Spleen (tissue), 11 donors: ENCODE data around the gene LRRC56. TPM values are rescaled to one million over a fixed set of nuclear protein-coding genes. Genes with fewer than 3 reads are reported as not detected.
A peak's percentile ranks its signal among the peaks of the same experiment; 100 is the strongest.

Experiments
- DNase-seq: peaks from one replicate; pipeline ENCODE4 v3.0.0-alpha.2; 2020
- H3K27ac ChIP-seq, 8 donors: fragments of 200-600 bp; sonication (generic) in 7 of 8; 1 replicate in 4 of 8; 2 replicates in 4 of 8; pipeline versions ENCODE4 v1.5.0 to v1.8.0; 2016 to 2021; ENCODE audit warnings: inconsistent platforms in 4 of 8, mild to moderate bottlenecking in 4 of 8, moderate library complexity in 1 of 8
- H3K27me3 ChIP-seq, 7 donors: fragments of 200-600 bp; sonication (generic) in 6 of 7; replicated peaks in 1 of 7; 1 replicate in 4 of 7; 2 replicates in 3 of 7; pipeline versions ENCODE4 v1.5.0 to v1.8.0; 2016 to 2021; ENCODE audit warnings: inconsistent platforms in 3 of 7, mild to moderate bottlenecking in 1 of 7
- H3K36me3 ChIP-seq, 6 donors: fragments of 200-600 bp; sonication (generic) in 5 of 6; 1 replicate in 4 of 6; 2 replicates in 2 of 6; pipeline versions ENCODE4 v1.5.0 to v1.8.0; 2016 to 2021; ENCODE audit warnings: inconsistent platforms in 2 of 6
- H3K4me1 ChIP-seq, 6 donors: fragments of 200-600 bp; sonication (generic) in 5 of 6; 1 replicate in 3 of 6; 2 replicates in 3 of 6; pipeline versions ENCODE4 v1.5.0 to v1.8.0; 2016 to 2021; ENCODE audit warnings: inconsistent platforms in 3 of 6
- H3K4me3 ChIP-seq, 8 donors: fragments of 200-600 bp; sonication (generic) in 7 of 8; 1 replicate in 4 of 8; 2 replicates in 4 of 8; pipeline versions ENCODE4 v1.5.0 to v1.8.0; 2016 to 2021; ENCODE audit warnings: inconsistent platforms in 4 of 8, mild to moderate bottlenecking in 4 of 8, moderate library complexity in 2 of 8
- H3K9me3 ChIP-seq, 8 donors: fragments of 200-600 bp; sonication (generic) in 7 of 8; 1 replicate in 4 of 8; 2 replicates in 4 of 8; pipeline versions ENCODE4 v1.5.0 to v1.8.0; 2016 to 2021; ENCODE audit warnings: inconsistent platforms in 4 of 8
- POLR2A ChIP-seq, 3 donors: fragments of 450-650 bp; IDR thresholded peaks; one replicate each; pipeline ENCODE4 v1.5.1; 2017; ENCODE audit warnings: antibody characterized with exemption in 3 of 3, mild to moderate bottlenecking in 1 of 3
- POLR2AphosphoS5 ChIP-seq, 3 donors: sonication (generic); formaldehyde crosslinking; IDR thresholded peaks; one replicate each; pipeline ENCODE4 v1.5.1; 2017; ENCODE audit warnings: antibody characterized with exemption in 3 of 3
- WGBS, 5 donors: extraction: QIAGEN DNeasy Blood & Tissue Kit in 3 of 5; methylation state at CpG; one replicate each; pipeline versions ENCODE4 v1.1.5 to v1.1.7; 2013 to 2018; 5-methylcytosine and 5-hydroxymethylcytosine counted together
- intact Hi-C: fragments of 100-400 bp; cut with DNase I; formaldehyde crosslinking; loops from one replicate; pipeline ENCODE4 v1.15.0; 2023; ENCODE audit warnings: low total_unique reads
- microRNA-seq, 3 donors: library from miRNA; unstranded; fragments of <30 nt; microRNA quantifications; one replicate each; pipeline versions ENCODE4 to v1.1.0, GENCODE V29; 2019 to 2020
- polyA plus RNA-seq, 3 donors: library from polyadenylated mRNA; stranded (reverse); fragments of 200-250 nt; gene quantifications; one replicate each; pipeline ENCODE4 v1.2.1, GENCODE V29; 2013
- small RNA-seq, 4 donors: library from RNA; depleted of rRNA; stranded (forward); fragments of <200 nt; gene quantifications; one replicate each; pipeline ENCODE3, GENCODE V24; 2016
- total RNA-seq, 7 donors: library from RNA; depleted of rRNA in 3 of 7; stranded (reverse); fragments of >200 nt in 3 of 7; fragmentation: NEBNext Ultra II Directional in 4 of 7; extraction: Animal tissue kit (Norgen Biotek cat#: 25700) in 4 of 7; gene quantifications; one replicate each; pipeline versions ENCODE4 v1.1.0 to v1.2.1, GENCODE V29; 2016 to 2021
- TF ChIP-seq, protein P1 (sequence below), 11 experiments: fragments of 200-600 bp in 7 of 11; fragments of 450-650 bp in 4 of 11; sonication (generic) in 4 of 11; IDR thresholded peaks in 8 of 11; conservative IDR thresholded peaks in 3 of 11; 1 replicate in 7 of 11; 2 replicates in 4 of 11; pipeline versions ENCODE4 v1.4.0 to v1.8.0; 2016 to 2021; ENCODE audit warnings: antibody characterized with exemption in 11 of 11, inconsistent platforms in 4 of 11, mild to moderate bottlenecking in 1 of 11
- donor health status: healthy with polysubstance abuse.
- donor health status: DM: no; HTN: no; CAD: no; lungs with moderate emphysema.
- donor health status: DM: no; HTN: no; CAD: no.
- donor health status: Bipolar disorder and iron deficiency.
- donor health status: healthy.
- donor health status: DM: no; HTN: no; CAD: no.
- donor health status: DM: yes; HTN: yes; CAD: no.

LRRC56 gene
- total and polyA plus RNA-seq, 10 donors = 1.0 to 4.6 (median 2.3) TPM

GRCh38 chr11:601573-602245, 64.4 kb downstream of the LRRC56 start:
- Histone ChIP-seq H3K27me3 (no peaks in the 10 kb centered on the region), H3K9me3 (no peaks in the 10 kb centered on the region), H3K4me1 (no peaks in the 10 kb centered on the region), H3K4me3 (no peak overlapping the region), H3K36me3 (peaks cover 0 to 100% (median 97%) of the 10 kb centered on the region in 6 donors), H3K27ac (no peak overlapping the region)
- 93 to 97% (median 94%) methylated on average over 23 of the region's 23 CpGs for WGBS, 5 donors
- intact Hi-C loops = no loop called here
- DNase-seq = no peak
- TF ChIP-seq POLR2AphosphoS5 (IDR thresholded peaks at IDR 0.05) = peak in 2 of 3 donors; percentile 19 to 55
- TF ChIP-seq, protein P1, sequence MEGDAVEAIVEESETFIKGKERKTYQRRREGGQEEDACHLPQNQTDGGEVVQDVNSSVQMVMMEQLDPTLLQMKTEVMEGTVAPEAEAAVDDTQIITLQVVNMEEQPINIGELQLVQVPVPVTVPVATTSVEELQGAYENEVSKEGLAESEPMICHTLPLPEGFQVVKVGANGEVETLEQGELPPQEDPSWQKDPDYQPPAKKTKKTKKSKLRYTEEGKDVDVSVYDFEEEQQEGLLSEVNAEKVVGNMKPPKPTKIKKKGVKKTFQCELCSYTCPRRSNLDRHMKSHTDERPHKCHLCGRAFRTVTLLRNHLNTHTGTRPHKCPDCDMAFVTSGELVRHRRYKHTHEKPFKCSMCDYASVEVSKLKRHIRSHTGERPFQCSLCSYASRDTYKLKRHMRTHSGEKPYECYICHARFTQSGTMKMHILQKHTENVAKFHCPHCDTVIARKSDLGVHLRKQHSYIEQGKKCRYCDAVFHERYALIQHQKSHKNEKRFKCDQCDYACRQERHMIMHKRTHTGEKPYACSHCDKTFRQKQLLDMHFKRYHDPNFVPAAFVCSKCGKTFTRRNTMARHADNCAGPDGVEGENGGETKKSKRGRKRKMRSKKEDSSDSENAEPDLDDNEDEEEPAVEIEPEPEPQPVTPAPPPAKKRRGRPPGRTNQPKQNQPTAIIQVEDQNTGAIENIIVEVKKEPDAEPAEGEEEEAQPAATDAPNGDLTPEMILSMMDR (IDR thresholded peaks at IDR 0.05 in 8 of 11, conservative IDR thresholded peaks at IDR 0.05 in 3 of 11) = no peak

DNA sequence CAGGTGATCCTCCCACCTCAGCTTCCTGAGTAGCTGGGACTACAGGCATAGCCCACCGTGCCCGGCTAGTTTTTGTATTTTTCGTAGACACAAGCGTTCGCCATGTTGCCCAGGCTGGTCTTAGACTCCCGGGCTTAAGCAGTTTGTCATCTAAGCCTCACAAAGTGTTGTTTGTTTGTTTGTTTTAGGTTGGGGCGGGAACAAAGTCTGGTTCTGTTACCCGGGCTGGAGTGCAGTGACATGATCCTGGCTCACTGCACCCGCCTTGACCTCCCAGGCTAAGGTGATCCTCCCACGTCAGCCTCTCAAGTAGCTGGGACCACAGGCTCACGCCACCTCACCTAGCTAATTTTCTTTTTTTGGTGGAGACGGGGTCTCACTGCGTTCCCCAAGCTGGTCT, 65.8 kb downstream of the LRRC56 start:
- no peak for DNase-seq
- Histone ChIP-seq H3K9me3 (no peaks in the 10 kb centered on the region), H3K36me3 (peaks cover 0 to 100% (median 97%) of the 10 kb centered on the region in 6 donors), H3K27ac (no peak overlapping the region), H3K4me3 (no peak overlapping the region), H3K27me3 (no peaks in the 10 kb centered on the region), H3K4me1 (peaks cover 0 to 8% (median 3%) of the 10 kb centered on the region in 6 donors)
- TF ChIP-seq POLR2A (IDR thresholded peaks at IDR 0.05) (no peak), POLR2AphosphoS5 (IDR thresholded peaks at IDR 0.05) (no peak)
- TF ChIP-seq, protein P1 (IDR thresholded peaks at IDR 0.05 in 8 of 11, conservative IDR thresholded peaks at IDR 0.05 in 3 of 11) = no peak
- intact Hi-C loops = no loop called here
- 91 to 96% (median 94%) methylated on average over 13 of the region's 13 CpGs for WGBS, 5 donors

Small RNAs within 50 kb of the gene (microRNA-seq; reads per million reads assigned to microRNA genes)
- 28.0 to 146 (median 54.6) reads per million in 3 donors for gene MIR210

Small RNAs within 50 kb of the gene (small RNA-seq; reads per million reads assigned to genes)
- 0.27 to 0.69 (median 0.48) reads per million in 4 donors for gene MIR210

Other genes with a start within 250 kb of the LRRC56 start
- gene PGGHG, start 248.4 kb upstream of the LRRC56 start, total RNA-seq = 100 to 1,000 TPM in 6 of 7 donors, 10 to 100 TPM in 1; 53.4 to 182 (median 128) TPM
- 100 to 1,000 TPM; 127 to 250 (median 134) TPM for gene PGGHG, start 248.4 kb upstream of the LRRC56 start, polyA plus RNA-seq
- not detected for gene IFITM5, start 238.0 kb upstream of the LRRC56 start, total RNA-seq
- not detected for gene IFITM5, start 238.0 kb upstream of the LRRC56 start, polyA plus RNA-seq
- gene IFITM2, start 229.7 kb upstream of the LRRC56 start, total RNA-seq = 1,000 to 10,000 TPM in 4 of 7 donors, 100 to 1,000 TPM in 3; 507 to 1,635 (median 1,062) TPM
- gene IFITM2, start 229.7 kb upstream of the LRRC56 start, polyA plus RNA-seq = 1,000 to 10,000 TPM in 1 of 3 donors, 100 to 1,000 TPM in 2; 680 to 1,006 (median 885) TPM
- gene IFITM1, start 223.5 kb upstream of the LRRC56 start, total RNA-seq = 100 to 1,000 TPM; 333 to 670 (median 510) TPM
- 100 to 1,000 TPM; 314 to 496 (median 327) TPM for gene IFITM1, start 223.5 kb upstream of the LRRC56 start, polyA plus RNA-seq
- 100 to 1,000 TPM; 314 to 942 (median 472) TPM for gene IFITM3, start 216.7 kb upstream of the LRRC56 start, total RNA-seq
- gene IFITM3, start 216.7 kb upstream of the LRRC56 start, polyA plus RNA-seq = 100 to 1,000 TPM; 391 to 618 (median 599) TPM
- gene B4GALNT4, start 168.0 kb upstream of the LRRC56 start, total RNA-seq = 1 to 10 TPM in 1 of 7 donors, under 1 TPM in 4, not detected in 2; 0.17 to 1.1 (median 0.67) TPM
- gene B4GALNT4, start 168.0 kb upstream of the LRRC56 start, polyA plus RNA-seq = 1 to 10 TPM; 1.6 to 5.2 (median 3.5) TPM
- 1 to 10 TPM in 1 of 7 donors, under 1 TPM in 2, not detected in 4; 0.40 to 2.8 (median 0.59) TPM for gene PKP3, start 143.3 kb upstream of the LRRC56 start, total RNA-seq
- under 1 TPM; 0.09 to 0.48 (median 0.21) TPM for gene PKP3, start 143.3 kb upstream of the LRRC56 start, polyA plus RNA-seq
- 100 to 1,000 TPM in 2 of 7 donors, 10 to 100 TPM in 5; 67.9 to 118 (median 90.9) TPM for gene SIGIRR, start 122.5 kb upstream of the LRRC56 start, total RNA-seq
- 100 to 1,000 TPM in 2 of 3 donors, 10 to 100 TPM in 1; 95.9 to 194 (median 161) TPM for gene SIGIRR, start 122.5 kb upstream of the LRRC56 start, polyA plus RNA-seq
- 10 to 100 TPM; 10.2 to 34.5 (median 25.9) TPM for gene ANO9, start 95.5 kb upstream of the LRRC56 start, total RNA-seq
- 10 to 100 TPM; 32.7 to 53.8 (median 50.3) TPM for gene ANO9, start 95.5 kb upstream of the LRRC56 start, polyA plus RNA-seq
- gene PTDSS2, start 87.2 kb upstream of the LRRC56 start, total RNA-seq = 10 to 100 TPM; 24.6 to 40.7 (median 29.4) TPM
- gene PTDSS2, start 87.2 kb upstream of the LRRC56 start, polyA plus RNA-seq = 10 to 100 TPM; 11.0 to 26.6 (median 14.9) TPM
- gene RNH1, start 30.3 kb upstream of the LRRC56 start, total RNA-seq = 100 to 1,000 TPM; 133 to 159 (median 147) TPM
- 100 to 1,000 TPM in 1 of 3 donors, 10 to 100 TPM in 2; 72.8 to 143 (median 83.8) TPM for gene RNH1, start 30.3 kb upstream of the LRRC56 start, polyA plus RNA-seq
- 10 to 100 TPM; 16.6 to 33.6 (median 30.3) TPM for gene HRAS, start 2.0 kb upstream of the LRRC56 start, total RNA-seq
- 10 to 100 TPM; 70.0 to 90.9 (median 90.7) TPM for gene HRAS, start 2.0 kb upstream of the LRRC56 start, polyA plus RNA-seq
- 10 to 100 TPM in 1 of 7 donors, 1 to 10 TPM in 6; 3.9 to 10.1 (median 6.3) TPM for gene LMNTD2, start 23.2 kb downstream of the LRRC56 start, total RNA-seq
- gene LMNTD2, start 23.2 kb downstream of the LRRC56 start, polyA plus RNA-seq = 1 to 10 TPM; 5.0 to 8.3 (median 5.1) TPM
- 10 to 100 TPM in 6 of 7 donors, 1 to 10 TPM in 1; 8.3 to 39.6 (median 20.4) TPM for gene RASSF7, start 23.4 kb downstream of the LRRC56 start, total RNA-seq
- gene RASSF7, start 23.4 kb downstream of the LRRC56 start, polyA plus RNA-seq = 10 to 100 TPM; 29.7 to 34.5 (median 30.7) TPM
- 10 to 100 TPM; 24.2 to 41.5 (median 33.2) TPM for gene PHRF1, start 38.9 kb downstream of the LRRC56 start, total RNA-seq
- 10 to 100 TPM in 1 of 3 donors, 1 to 10 TPM in 2; 7.3 to 27.6 (median 8.4) TPM for gene PHRF1, start 38.9 kb downstream of the LRRC56 start, polyA plus RNA-seq
- 10 to 100 TPM; 53.0 to 88.8 (median 85.3) TPM for gene IRF7, start 78.4 kb downstream of the LRRC56 start, total RNA-seq
- 10 to 100 TPM; 52.3 to 99.1 (median 73.9) TPM for gene IRF7, start 78.4 kb downstream of the LRRC56 start, polyA plus RNA-seq
- not detected for gene CDHR5, start 87.4 kb downstream of the LRRC56 start, total RNA-seq
- gene CDHR5, start 87.4 kb downstream of the LRRC56 start, polyA plus RNA-seq = under 1 TPM; 0.02 to 0.16 (median 0.03) TPM
- 1 to 10 TPM in 4 of 7 donors, not detected in 3; 1.2 to 3.8 (median 2.8) TPM for gene SCT, start 89.7 kb downstream of the LRRC56 start, total RNA-seq
- gene SCT, start 89.7 kb downstream of the LRRC56 start, polyA plus RNA-seq = 1 to 10 TPM; 1.1 to 1.7 (median 1.5) TPM
- under 1 TPM in 4 of 7 donors, not detected in 3; 0.44 to 0.86 (median 0.60) TPM for gene DRD4, start 99.7 kb downstream of the LRRC56 start, total RNA-seq
- under 1 TPM; 0.12 to 0.43 (median 0.26) TPM for gene DRD4, start 99.7 kb downstream of the LRRC56 start, polyA plus RNA-seq
- 10 to 100 TPM; 28.3 to 44.9 (median 31.7) TPM for gene DEAF1, start 157.7 kb downstream of the LRRC56 start, total RNA-seq
- 10 to 100 TPM; 21.8 to 31.4 (median 25.1) TPM for gene DEAF1, start 157.7 kb downstream of the LRRC56 start, polyA plus RNA-seq
- gene TMEM80, start 158.3 kb downstream of the LRRC56 start, total RNA-seq = 10 to 100 TPM; 20.1 to 37.6 (median 32.4) TPM
- 10 to 100 TPM; 18.7 to 30.8 (median 24.7) TPM for gene TMEM80, start 158.3 kb downstream of the LRRC56 start, polyA plus RNA-seq
- gene EPS8L2, start 168.7 kb downstream of the LRRC56 start, total RNA-seq = 10 to 100 TPM in 1 of 7 donors, 1 to 10 TPM in 6; 4.2 to 14.7 (median 7.0) TPM
- 10 to 100 TPM in 1 of 3 donors, 1 to 10 TPM in 2; 7.3 to 11.6 (median 8.5) TPM for gene EPS8L2, start 168.7 kb downstream of the LRRC56 start, polyA plus RNA-seq
- 100 to 1,000 TPM; 160 to 292 (median 229) TPM for gene TALDO1, start 209.9 kb downstream of the LRRC56 start, total RNA-seq
- 100 to 1,000 TPM; 108 to 177 (median 125) TPM for gene TALDO1, start 209.9 kb downstream of the LRRC56 start, polyA plus RNA-seq
- 10 to 100 TPM; 26.0 to 56.4 (median 50.9) TPM for gene GATD1, start 240.0 kb downstream of the LRRC56 start, total RNA-seq
- 10 to 100 TPM; 13.9 to 44.5 (median 17.4) TPM for gene GATD1, start 240.0 kb downstream of the LRRC56 start, polyA plus RNA-seq